ENCODE results near the gene PDXK. TPM values are rescaled to one million over a fixed set of nuclear protein-coding genes. Genes with fewer than 3 reads are reported as not detected.
"Not testable (repeated sequence)": the region's sequence is repeated elsewhere in the genome, so short reads cannot be mapped to it uniquely, and the experiment has no call there.

Gene PDXK
- total RNA-seq, 1 donor from 2014 or later: 183 TPM

GRCh38 chr21:43712268-43712942 lies 6.5 kb upstream of the PDXK start:
- H3K27me3 ChIP-seq (ENCODE audit: control insufficient read depth, insufficient read depth, low read length): no peaks in the 10 kb centered on the region
- H3K36me3 ChIP-seq (ENCODE audit: control insufficient read depth, insufficient read depth, low read length): no peaks in the 10 kb centered on the region
- TF ChIP-seq CTCF (IDR thresholded peaks at IDR 0.05; ENCODE audit: insufficient read depth, low read length, poor library complexity, severe bottlenecking): no peak
- peak; percentile 93 for DNase-seq (ENCODE audit: low read depth)
- H3K4me3 ChIP-seq (ENCODE audit: low read depth, low read length): no peak overlapping the region

GRCh38 chr21:43713123-43713522 lies 5.8 kb upstream of the PDXK start:
- not testable (repeated sequence) for DNase-seq (ENCODE audit: low read depth); H3K36me3 ChIP-seq (ENCODE audit: control insufficient read depth, insufficient read depth, low read length); H3K4me3 ChIP-seq (ENCODE audit: low read depth, low read length); H3K27me3 ChIP-seq (ENCODE audit: control insufficient read depth, insufficient read depth, low read length)

- TF ChIP-seq CTCF (IDR thresholded peaks at IDR 0.05; ENCODE audit: insufficient read depth, low read length, poor library complexity, severe bottlenecking): no peak
- DNase-seq (ENCODE audit: low read depth): no peak
- no peak overlapping the region for H3K4me3 ChIP-seq (ENCODE audit: low read depth, low read length)
- no peaks in the 10 kb centered on the region for H3K36me3 ChIP-seq (ENCODE audit: control insufficient read depth, insufficient read depth, low read length)
- H3K27me3 ChIP-seq (ENCODE audit: control insufficient read depth, insufficient read depth, low read length): no peaks in the 10 kb centered on the region
These were observed 2.4 kb upstream of the PDXK start for GRCh38 chr21:43716376-43717165.

GRCh38 chr21:43717166-43717853 lies 1.6 kb upstream of the PDXK start:
- H3K4me3 ChIP-seq (ENCODE audit: low read depth, low read length): no peak overlapping the region
- H3K27me3 ChIP-seq (ENCODE audit: control insufficient read depth, insufficient read depth, low read length): no peaks in the 10 kb centered on the region
- H3K36me3 ChIP-seq (ENCODE audit: control insufficient read depth, insufficient read depth, low read length): no peaks in the 10 kb centered on the region
- no peak for TF ChIP-seq CTCF (IDR thresholded peaks at IDR 0.05; ENCODE audit: insufficient read depth, low read length, poor library complexity, severe bottlenecking)
- DNase-seq (ENCODE audit: low read depth): no peak

- no peak for TF ChIP-seq CTCF (IDR thresholded peaks at IDR 0.05; ENCODE audit: insufficient read depth, low read length, poor library complexity, severe bottlenecking)
- H3K36me3 ChIP-seq (ENCODE audit: control insufficient read depth, insufficient read depth, low read length): no peaks in the 10 kb centered on the region
- no peaks in the 10 kb centered on the region for H3K27me3 ChIP-seq (ENCODE audit: control insufficient read depth, insufficient read depth, low read length)
- peak overlapping the region; percentile 95 for H3K4me3 ChIP-seq (ENCODE audit: low read depth, low read length)
- no peak for DNase-seq (ENCODE audit: low read depth)
These were observed 710 bp upstream of the PDXK start for GRCh38 chr21:43717967-43718871.

Measured in kidney epithelial cell (primary cell).